Trophoblast cell (in vitro differentiated cells and primary cell): ENCODE results near the gene TPSAB1.
"Not testable (repeated sequence)": the region's sequence is repeated elsewhere in the genome, so short reads cannot be mapped to it uniquely, and the experiment has no call there.

Experiments used
- DNase-seq, 2 donors: peaks; one replicate each; pipeline ENCODE4 v3.0.0-alpha.2; 2016
- H2AFZ ChIP-seq: 2 replicates; pipeline ENCODE4 v1.6.1; 2013; ENCODE audit warnings: low read length, moderate library complexity, mild to moderate bottlenecking; ENCODE audit not compliant: insufficient read depth, poor library complexity
- H2AK5ac ChIP-seq: 2 replicates; pipeline ENCODE4 v1.6.1; 2013; ENCODE audit warnings: mild to moderate bottlenecking, low read length
- H2BK120ac ChIP-seq: 2 replicates; pipeline ENCODE4 v1.6.1; 2013; ENCODE audit warnings: low read length, mild to moderate bottlenecking, moderate library complexity; ENCODE audit not compliant: insufficient read depth, poor library complexity
- H2BK12ac ChIP-seq: 2 replicates; pipeline ENCODE4 v1.6.1; 2013; ENCODE audit warnings: mild to moderate bottlenecking, low read length, moderate library complexity
- H2BK5ac ChIP-seq: 2 replicates; pipeline ENCODE4 v1.6.1; 2013; ENCODE audit warnings: low read length, low read depth, moderate library complexity, mild to moderate bottlenecking; ENCODE audit not compliant: poor library complexity
- H3K14ac ChIP-seq: 2 replicates; pipeline ENCODE4 v1.6.1; 2013; ENCODE audit warnings: mild to moderate bottlenecking, low read length
- H3K18ac ChIP-seq: 2 replicates; pipeline ENCODE4 v1.6.1; 2013; ENCODE audit warnings: mild to moderate bottlenecking, low read length
- H3K23ac ChIP-seq: 2 replicates; pipeline ENCODE4 v1.6.1; 2013; ENCODE audit warnings: low read length
- H3K27ac ChIP-seq: 2 replicates; pipeline ENCODE4 v1.5.1; 2013; ENCODE audit warnings: low read depth, mild to moderate bottlenecking, inconsistent platforms, low read length, moderate library complexity
- H3K27me3 ChIP-seq: 2 replicates; pipeline ENCODE4 v1.6.1; 2013; ENCODE audit warnings: inconsistent platforms, mild to moderate bottlenecking, low read length, moderate library complexity; ENCODE audit not compliant: insufficient read depth
- H3K36me3 ChIP-seq, 2 experiments: 1 replicate in 1 of 2; 2 replicates in 1 of 2; pipeline ENCODE4 v1.6.1; 2013; ENCODE audit warnings: low read length in 2 of 2, mild to moderate bottlenecking in 2 of 2, moderate library complexity in 1 of 2; ENCODE audit not compliant: insufficient read depth in 2 of 2, control insufficient read depth in 1 of 2
- H3K4ac ChIP-seq: 2 replicates; pipeline ENCODE4 v1.6.1; 2013; ENCODE audit warnings: low read depth, mild to moderate bottlenecking, low read length, moderate library complexity
- H3K4me1 ChIP-seq, 2 experiments: 1 replicate in 1 of 2; 2 replicates in 1 of 2; pipeline ENCODE4 v1.6.1; 2013; ENCODE audit warnings: low read length in 2 of 2, mild to moderate bottlenecking in 2 of 2, moderate library complexity in 1 of 2; ENCODE audit not compliant: insufficient read depth in 2 of 2, control insufficient read depth in 1 of 2
- H3K4me2 ChIP-seq: 2 replicates; pipeline ENCODE4 v1.6.1; 2013; ENCODE audit warnings: inconsistent platforms, mild to moderate bottlenecking, low read length, moderate library complexity
- H3K4me3 ChIP-seq: 2 replicates; pipeline ENCODE4 v1.5.1; 2013; ENCODE audit warnings: mild to moderate bottlenecking, low read depth, low read length, inconsistent platforms
- H3K79me1 ChIP-seq: one replicate; pipeline ENCODE4 v1.6.1; 2013; ENCODE audit warnings: low read length
- H3K79me2 ChIP-seq: 2 replicates; pipeline ENCODE4 v1.6.1; 2013; ENCODE audit warnings: low read length, mild to moderate bottlenecking; ENCODE audit not compliant: control insufficient read depth, insufficient read depth, poor library complexity
- H3K9ac ChIP-seq: 2 replicates; pipeline ENCODE4 v1.6.1; 2013; ENCODE audit warnings: mild to moderate bottlenecking, low read length
- H3K9me3 ChIP-seq: 2 replicates; pipeline ENCODE4 v1.6.1; 2013; ENCODE audit warnings: low read depth, mild to moderate bottlenecking, control low read depth, inconsistent platforms, low read length; ENCODE audit not compliant: insufficient read depth
- H4K12ac ChIP-seq: 2 replicates; pipeline ENCODE4 v1.6.1; 2013; ENCODE audit warnings: low read depth, mild to moderate bottlenecking, low read length, moderate library complexity
- H4K8ac ChIP-seq: 2 replicates; pipeline ENCODE4 v1.6.1; 2013; ENCODE audit warnings: low read depth, mild to moderate bottlenecking, low read length, moderate library complexity
- H4K91ac ChIP-seq: one replicate; pipeline ENCODE4 v1.6.1; 2013; ENCODE audit warnings: low read depth, mild to moderate bottlenecking, low read length, moderate library complexity
- WGBS: extraction: QIAGEN DNeasy Blood & Tissue Kit; methylation state at CpG from one replicate; pipeline ENCODE4 v1.1.7; 2013; ENCODE audit warnings: missing lambda C conversion rate; ENCODE audit not compliant: insufficient read length, insufficient coverage; ENCODE audit errors: extremely low coverage; 5-methylcytosine and 5-hydroxymethylcytosine counted together

The TPSAB1 gene

DNA sequence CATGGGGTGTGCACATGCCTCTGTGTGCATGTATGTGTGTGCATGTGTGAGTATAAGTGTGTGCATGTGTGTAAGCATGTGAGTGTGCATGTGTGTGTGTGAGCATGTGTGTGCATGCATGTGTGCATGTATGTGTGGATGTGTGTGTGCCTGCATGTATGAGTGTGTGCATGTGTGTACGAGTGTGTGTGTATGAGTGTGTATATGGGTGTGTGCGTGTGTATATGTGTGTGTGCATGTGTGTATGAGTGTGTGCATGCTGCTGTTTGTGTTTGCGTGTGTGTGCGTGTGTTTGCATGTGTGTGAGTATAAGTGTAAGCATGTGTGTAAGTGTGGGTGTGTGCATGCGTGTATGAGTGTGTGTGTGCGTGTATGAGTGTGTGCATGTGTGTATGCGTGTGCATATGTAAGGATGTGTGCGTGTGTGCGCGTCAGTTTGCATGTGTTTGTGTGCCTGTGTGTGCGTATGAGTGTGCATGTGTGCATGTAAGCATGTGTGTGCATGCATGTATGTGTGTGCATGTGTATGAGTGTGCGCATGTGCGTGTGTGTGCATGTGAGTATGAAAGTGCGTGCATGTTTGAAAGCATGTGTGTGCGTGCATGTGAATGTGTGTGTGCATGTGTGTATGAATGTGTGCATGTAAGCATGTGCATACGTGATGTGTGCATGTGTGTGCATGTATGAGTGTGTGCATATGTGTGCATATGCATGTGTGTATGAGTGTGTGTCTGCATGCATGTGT is 24.0 kb downstream of the TPSAB1 start:
- Histone ChIP-seq H2AFZ (no peak overlapping the region), H2AK5ac (no peak overlapping the region), H2BK5ac (no peak overlapping the region), H3K4me3 (peak overlapping the region; percentile 6), H3K23ac (peak overlapping the region; percentile 19), H3K27me3 (no peaks in the 10 kb centered on the region), H4K12ac (no peak overlapping the region), H2BK12ac (no peak overlapping the region), H3K9ac (no peak overlapping the region), H3K4ac (no peak overlapping the region), H3K4me2 (no peak overlapping the region), H4K8ac (no peak overlapping the region), H3K27ac (no peak overlapping the region), H3K79me2 (no peaks in the 10 kb centered on the region), H3K9me3 (peaks cover 11% of the 10 kb centered on the region), H3K79me1 (no peaks in the 10 kb centered on the region), H3K18ac (no peak overlapping the region), H3K4me1 (no peaks in the 10 kb centered on the region), H3K36me3 (no peaks in the 10 kb centered on the region), H4K91ac (no peak overlapping the region), H2BK120ac (no peak overlapping the region), H3K14ac (no peak overlapping the region)
- no CpG with 5 or more reads among the region's 16 CpGs for WGBS
- no peak for DNase-seq

DNA sequence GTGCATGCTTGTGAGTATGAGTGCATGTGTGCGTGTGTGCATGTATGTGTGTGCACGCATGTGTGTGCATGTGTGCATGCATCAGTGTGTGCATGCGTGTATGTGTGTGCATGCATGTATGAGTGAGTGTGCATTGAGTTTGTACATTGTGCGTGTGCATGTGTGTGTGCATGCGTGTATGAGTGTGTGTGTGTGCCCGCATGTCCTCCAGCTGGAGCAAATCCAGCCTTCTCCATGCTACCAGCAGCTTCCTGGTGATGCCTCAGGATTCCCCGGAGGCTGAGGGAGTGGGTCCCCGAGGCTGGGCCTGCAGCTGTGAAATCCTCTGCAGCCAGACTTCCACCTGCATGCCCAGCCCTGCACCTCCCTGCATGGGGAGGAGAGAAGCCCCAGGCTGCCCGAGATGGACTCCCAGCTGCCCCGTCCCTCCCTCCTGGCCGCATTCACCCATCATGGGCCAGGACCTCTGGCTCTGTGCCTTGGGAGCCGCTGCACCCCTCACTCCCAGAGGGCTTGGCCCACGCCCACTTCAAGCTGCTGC is 24.7 kb downstream of the TPSAB1 start:
- Histone ChIP-seq H3K79me1 (no peaks in the 10 kb centered on the region), H3K4me3 (peak overlapping the region; percentile 6), H3K4ac (no peak overlapping the region), H2AFZ (no peak overlapping the region), H3K9me3 (peaks cover 11% of the 10 kb centered on the region), H2AK5ac (no peak overlapping the region), H3K4me2 (no peak overlapping the region), H3K27me3 (no peaks in the 10 kb centered on the region), H3K18ac (no peak overlapping the region), H4K12ac (no peak overlapping the region), H2BK12ac (no peak overlapping the region), H3K4me1 (no peaks in the 10 kb centered on the region), H3K36me3 (no peaks in the 10 kb centered on the region), H3K27ac (no peak overlapping the region), H4K8ac (no peak overlapping the region), H3K9ac (no peak overlapping the region), H2BK120ac (no peak overlapping the region), H3K23ac (peak overlapping the region; percentile 68), H4K91ac (no peak overlapping the region), H3K79me2 (no peaks in the 10 kb centered on the region), H2BK5ac (no peak overlapping the region), H3K14ac (no peak overlapping the region)
- peak; percentile 90 to 96 for DNase-seq
- no CpG with 5 or more reads among the region's 13 CpGs for WGBS

GRCh38 chr16:1265826-1266225 is 25.3 kb downstream of the TPSAB1 start:
- DNase-seq, result peak; percentile 41 to 71
- H2BK5ac ChIP-seq, result no peak overlapping the region
- H2AFZ ChIP-seq, result no peak overlapping the region
- H3K4me3 ChIP-seq, result no peak overlapping the region
- no peak overlapping the region for H2AK5ac ChIP-seq
- H3K9ac ChIP-seq, result no peak overlapping the region
- H3K27me3 ChIP-seq, result no peaks in the 10 kb centered on the region
- H3K27ac ChIP-seq, result no peak overlapping the region
- no CpG with 5 or more reads among the region's 19 CpGs for WGBS
- no peak overlapping the region for H4K12ac ChIP-seq
- H3K4me1 ChIP-seq, result no peaks in the 10 kb centered on the region
- H3K9me3 ChIP-seq, result peaks cover 11% of the 10 kb centered on the region
- H4K91ac ChIP-seq, result no peak overlapping the region
- no peak overlapping the region for H3K14ac ChIP-seq
- H3K18ac ChIP-seq, result no peak overlapping the region
- H4K8ac ChIP-seq, result no peak overlapping the region
- H3K4ac ChIP-seq, result no peak overlapping the region
- no peaks in the 10 kb centered on the region for H3K79me2 ChIP-seq
- H3K4me2 ChIP-seq, result no peak overlapping the region
- H2BK12ac ChIP-seq, result no peak overlapping the region
- H2BK120ac ChIP-seq, result no peak overlapping the region
- no peaks in the 10 kb centered on the region for H3K79me1 ChIP-seq
- no peak overlapping the region for H3K23ac ChIP-seq
- no peaks in the 10 kb centered on the region for H3K36me3 ChIP-seq

GRCh38 chr16:1269418-1269817 is 28.9 kb downstream of the TPSAB1 start:
- no CpG with 5 or more reads among the region's 7 CpGs for WGBS
- not testable (repeated sequence) for H3K9ac ChIP-seq, H2AK5ac ChIP-seq, H3K23ac ChIP-seq, H3K79me2 ChIP-seq, H2BK12ac ChIP-seq, H3K27me3 ChIP-seq, H3K79me1 ChIP-seq, H3K4me1 ChIP-seq, H3K27ac ChIP-seq, H3K4me3 ChIP-seq, H3K14ac ChIP-seq, H2BK5ac ChIP-seq, H2AFZ ChIP-seq, H3K4me2 ChIP-seq, H4K8ac ChIP-seq, DNase-seq, H4K12ac ChIP-seq, H4K91ac ChIP-seq, H3K36me3 ChIP-seq, H2BK120ac ChIP-seq, H3K9me3 ChIP-seq, H3K18ac ChIP-seq, H3K4ac ChIP-seq
